Coronary artery (tissue), 2 donors: ENCODE measurements around the gene CDC7.
A peak's percentile ranks its signal among the peaks of the same experiment; 100 is the strongest.

Experiments
- DNase-seq: peaks from one replicate; pipeline ENCODE4 v3.0.0-alpha.2; 2017; ENCODE audit warnings: low spot score
- H3K27ac ChIP-seq, 2 donors: fragments of 200-600 bp; sonication (generic); one replicate each; pipeline ENCODE4 v1.5.1; 2016 to 2019
- H3K4me3 ChIP-seq: fragments of 200-600 bp; sonication (generic); 2 replicates; pipeline ENCODE4 v1.5.1; 2016; ENCODE audit warnings: mild to moderate bottlenecking, moderate library complexity
- TF ChIP-seq, protein P1 (sequence below): fragments of 200-600 bp; sonication (generic); IDR thresholded peaks from one replicate; pipeline ENCODE4 v1.5.1; 2019; ENCODE audit warnings: antibody characterized with exemption

Gene CDC7

DNA sequence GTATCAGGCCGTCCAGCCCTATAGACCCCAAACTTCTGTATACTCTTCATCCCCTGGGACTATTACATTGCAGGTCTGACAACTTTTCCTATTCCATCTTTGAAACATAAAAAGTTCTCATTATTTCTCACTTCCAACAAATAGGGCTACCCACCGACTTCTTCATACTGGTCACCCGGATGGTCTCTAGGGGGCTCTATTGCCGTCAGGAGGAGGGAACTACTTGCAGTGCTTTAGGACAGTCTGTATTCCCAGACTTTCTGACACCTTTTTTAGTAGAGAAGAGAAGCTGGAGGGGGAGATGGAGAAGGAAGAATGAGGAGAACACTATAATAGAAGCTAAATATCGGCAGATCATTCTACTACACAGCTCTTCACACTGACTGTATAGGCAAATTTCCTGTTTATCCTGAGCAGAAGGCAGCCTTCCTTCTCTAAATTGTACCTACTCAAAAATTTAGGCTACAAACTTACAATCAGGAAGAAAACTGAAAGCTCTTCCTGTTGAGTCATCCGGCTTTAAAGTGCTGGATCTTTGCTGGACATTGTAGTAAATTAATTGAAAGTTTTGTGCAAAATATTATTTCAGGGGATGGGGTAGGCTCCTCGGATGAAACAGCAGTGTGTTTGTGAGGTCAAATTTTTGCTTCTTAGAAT, 54.6 kb downstream of the CDC7 start:
- DNase-seq, result no peak
- Histone ChIP-seq H3K4me3 (no peak overlapping the region), H3K27ac (peak overlapping the region in 1 of 2 donors; percentile 5)
- TF ChIP-seq, protein P1, sequence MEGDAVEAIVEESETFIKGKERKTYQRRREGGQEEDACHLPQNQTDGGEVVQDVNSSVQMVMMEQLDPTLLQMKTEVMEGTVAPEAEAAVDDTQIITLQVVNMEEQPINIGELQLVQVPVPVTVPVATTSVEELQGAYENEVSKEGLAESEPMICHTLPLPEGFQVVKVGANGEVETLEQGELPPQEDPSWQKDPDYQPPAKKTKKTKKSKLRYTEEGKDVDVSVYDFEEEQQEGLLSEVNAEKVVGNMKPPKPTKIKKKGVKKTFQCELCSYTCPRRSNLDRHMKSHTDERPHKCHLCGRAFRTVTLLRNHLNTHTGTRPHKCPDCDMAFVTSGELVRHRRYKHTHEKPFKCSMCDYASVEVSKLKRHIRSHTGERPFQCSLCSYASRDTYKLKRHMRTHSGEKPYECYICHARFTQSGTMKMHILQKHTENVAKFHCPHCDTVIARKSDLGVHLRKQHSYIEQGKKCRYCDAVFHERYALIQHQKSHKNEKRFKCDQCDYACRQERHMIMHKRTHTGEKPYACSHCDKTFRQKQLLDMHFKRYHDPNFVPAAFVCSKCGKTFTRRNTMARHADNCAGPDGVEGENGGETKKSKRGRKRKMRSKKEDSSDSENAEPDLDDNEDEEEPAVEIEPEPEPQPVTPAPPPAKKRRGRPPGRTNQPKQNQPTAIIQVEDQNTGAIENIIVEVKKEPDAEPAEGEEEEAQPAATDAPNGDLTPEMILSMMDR, result no peak

DNA sequence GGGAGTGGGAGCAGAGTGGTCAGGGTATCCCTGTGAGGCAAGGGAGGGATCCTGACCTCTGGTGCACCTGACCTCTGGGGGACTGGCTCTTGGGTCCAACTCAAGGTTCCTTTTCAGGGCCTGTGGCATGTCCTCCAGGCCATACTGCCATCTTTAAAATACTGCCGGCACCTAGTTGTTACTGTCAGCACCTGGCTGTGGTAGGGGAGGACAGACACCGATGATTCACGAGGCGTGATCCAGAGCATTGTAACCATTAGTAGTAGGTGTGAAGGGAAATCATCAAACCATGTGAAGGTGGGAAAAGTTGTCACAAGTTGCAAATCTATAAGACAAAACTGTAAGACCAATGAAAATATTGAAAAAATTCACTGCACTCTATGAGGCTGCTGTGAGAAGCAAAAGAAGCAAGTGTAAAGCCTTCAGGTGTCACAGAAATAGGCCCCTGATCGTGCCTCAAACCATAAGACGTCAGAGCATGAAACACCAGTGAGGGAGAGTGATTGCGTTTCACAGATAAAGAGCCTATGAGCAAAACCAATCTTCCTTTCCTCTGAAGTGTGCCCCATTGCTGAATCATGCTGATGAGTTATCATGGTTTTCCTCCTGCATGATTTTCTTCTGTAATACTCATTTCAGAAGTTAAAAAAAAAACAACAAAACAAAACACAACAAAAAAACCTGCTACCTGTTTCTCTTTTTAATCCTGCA, 55.3 kb downstream of the CDC7 start:
- Histone ChIP-seq H3K27ac (peak overlapping the region in 1 of 2 donors; percentile 5), H3K4me3 (no peak overlapping the region)
- no peak for DNase-seq
- TF ChIP-seq, protein P1, result no peak

DNA sequence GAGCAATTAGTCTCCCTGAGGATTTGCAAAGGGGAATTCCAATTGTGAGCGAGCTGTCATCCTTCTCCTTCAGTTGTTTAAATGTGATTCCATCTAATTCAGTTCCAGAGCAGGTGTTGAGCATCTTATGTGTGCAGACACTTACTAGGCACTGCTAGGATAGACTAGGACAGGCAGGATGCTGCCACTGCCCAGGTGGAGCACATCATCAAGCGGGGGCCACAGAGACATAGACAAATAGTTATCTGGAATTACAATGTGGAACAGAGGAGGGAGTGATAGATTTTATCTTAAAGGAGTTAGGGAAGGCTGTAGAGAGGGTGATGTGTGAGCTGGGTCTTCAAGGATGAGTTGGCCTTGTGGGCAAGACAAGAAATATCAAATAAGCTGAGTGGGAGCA, 55.9 kb downstream of the CDC7 start:
- TF ChIP-seq, protein P1, result no peak
- Histone ChIP-seq H3K27ac (no peak overlapping the region), H3K4me3 (no peak overlapping the region)
- no peak for DNase-seq

DNA sequence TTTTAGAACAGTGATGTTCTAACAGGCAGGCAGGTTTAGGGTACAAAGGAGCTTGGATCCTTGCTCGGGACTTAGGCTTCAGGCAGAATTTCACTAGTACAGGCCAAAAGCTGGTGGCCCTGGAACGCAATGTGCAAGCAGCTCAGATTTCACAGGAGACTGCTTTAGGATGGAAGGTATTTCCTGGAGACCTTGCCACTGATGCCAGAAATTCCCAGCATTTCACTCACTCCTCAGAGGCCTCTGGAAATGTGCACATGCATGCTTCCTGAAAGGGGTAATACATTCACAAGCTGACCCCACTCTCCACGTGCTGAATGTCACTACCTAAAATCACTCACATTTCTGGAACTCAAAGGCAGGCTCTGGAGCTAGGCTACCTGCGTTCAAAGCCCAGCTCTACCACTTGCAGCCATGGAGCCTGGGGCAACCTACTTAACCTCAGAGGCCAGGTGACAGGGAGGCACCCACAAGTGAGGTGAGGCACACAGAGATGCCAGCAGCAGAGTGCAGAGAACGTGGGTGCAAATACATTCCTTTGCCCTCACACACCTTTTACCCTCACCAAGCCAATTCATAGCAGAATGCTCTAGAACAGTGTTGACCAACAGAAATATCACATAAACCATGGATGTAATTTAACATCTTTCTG, 56.5 kb downstream of the CDC7 start:
- Histone ChIP-seq H3K27ac (no peak overlapping the region), H3K4me3 (no peak overlapping the region)
- TF ChIP-seq, protein P1, result no peak
- no peak for DNase-seq

DNA sequence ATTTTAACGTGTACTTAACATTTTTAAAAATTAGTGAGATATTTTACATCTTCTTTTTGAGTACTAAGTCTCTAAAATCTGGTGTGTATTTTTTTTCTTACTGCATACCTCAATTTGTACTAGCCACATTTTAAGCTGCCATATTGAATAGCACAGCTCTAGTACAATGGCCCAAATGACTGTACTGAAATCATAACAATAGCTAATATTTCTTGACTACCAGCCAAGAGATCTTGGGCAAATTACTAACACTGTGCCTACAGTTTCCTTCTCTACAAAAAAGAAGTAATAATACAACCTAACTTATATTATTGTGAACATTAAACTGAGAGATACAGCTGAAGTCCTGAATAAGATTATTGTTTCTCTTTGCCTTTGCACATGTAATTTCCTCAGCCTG, 57.2 kb downstream of the CDC7 start:
- Histone ChIP-seq H3K4me3 (no peak overlapping the region), H3K27ac (no peak overlapping the region)
- TF ChIP-seq, protein P1, result no peak
- no peak for DNase-seq

DNA sequence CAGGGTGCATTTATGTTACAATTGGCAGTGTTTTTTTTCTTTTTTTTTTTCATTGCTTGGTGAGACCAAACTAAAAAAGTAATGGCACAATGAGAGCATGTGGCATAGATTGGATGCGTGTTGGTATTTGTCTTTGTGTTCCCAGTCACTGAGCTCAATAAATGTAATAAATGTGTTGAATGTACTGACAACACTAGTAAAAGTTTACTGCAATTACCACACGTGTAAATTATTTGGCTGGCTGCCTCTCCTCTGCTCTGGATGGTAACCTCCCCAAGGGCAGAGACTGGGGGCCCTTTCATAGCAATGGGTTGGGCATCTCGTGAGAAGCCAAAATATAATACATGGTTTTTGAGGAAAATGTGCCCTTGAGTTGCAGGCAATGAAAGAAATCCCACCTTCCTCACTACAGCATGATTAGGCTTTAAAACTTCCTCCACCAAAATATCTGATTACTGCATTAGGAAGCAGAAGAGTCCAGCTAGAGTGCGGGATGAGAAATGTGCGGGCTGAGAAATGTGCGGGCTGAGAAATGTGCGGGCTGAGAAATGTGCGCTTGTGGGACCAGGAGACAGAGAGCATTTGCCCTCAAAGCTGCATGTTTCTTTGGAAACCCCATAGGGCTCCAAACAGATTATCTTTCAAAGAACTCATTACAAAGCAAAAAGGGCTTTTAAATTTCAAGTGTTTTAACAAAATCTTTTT, 58.5 kb downstream of the CDC7 start:
- no peak for DNase-seq
- H3K4me3 ChIP-seq, result no peak overlapping the region
- H3K27ac ChIP-seq, result no peak overlapping the region
- TF ChIP-seq, protein P1, result no peak
